Measurements from ENCODE around the gene LHX1.

LHX1 gene
- 0 to 0.67 (median 0.10) reads per million in 9 experiments for total RNA-seq

DNA sequence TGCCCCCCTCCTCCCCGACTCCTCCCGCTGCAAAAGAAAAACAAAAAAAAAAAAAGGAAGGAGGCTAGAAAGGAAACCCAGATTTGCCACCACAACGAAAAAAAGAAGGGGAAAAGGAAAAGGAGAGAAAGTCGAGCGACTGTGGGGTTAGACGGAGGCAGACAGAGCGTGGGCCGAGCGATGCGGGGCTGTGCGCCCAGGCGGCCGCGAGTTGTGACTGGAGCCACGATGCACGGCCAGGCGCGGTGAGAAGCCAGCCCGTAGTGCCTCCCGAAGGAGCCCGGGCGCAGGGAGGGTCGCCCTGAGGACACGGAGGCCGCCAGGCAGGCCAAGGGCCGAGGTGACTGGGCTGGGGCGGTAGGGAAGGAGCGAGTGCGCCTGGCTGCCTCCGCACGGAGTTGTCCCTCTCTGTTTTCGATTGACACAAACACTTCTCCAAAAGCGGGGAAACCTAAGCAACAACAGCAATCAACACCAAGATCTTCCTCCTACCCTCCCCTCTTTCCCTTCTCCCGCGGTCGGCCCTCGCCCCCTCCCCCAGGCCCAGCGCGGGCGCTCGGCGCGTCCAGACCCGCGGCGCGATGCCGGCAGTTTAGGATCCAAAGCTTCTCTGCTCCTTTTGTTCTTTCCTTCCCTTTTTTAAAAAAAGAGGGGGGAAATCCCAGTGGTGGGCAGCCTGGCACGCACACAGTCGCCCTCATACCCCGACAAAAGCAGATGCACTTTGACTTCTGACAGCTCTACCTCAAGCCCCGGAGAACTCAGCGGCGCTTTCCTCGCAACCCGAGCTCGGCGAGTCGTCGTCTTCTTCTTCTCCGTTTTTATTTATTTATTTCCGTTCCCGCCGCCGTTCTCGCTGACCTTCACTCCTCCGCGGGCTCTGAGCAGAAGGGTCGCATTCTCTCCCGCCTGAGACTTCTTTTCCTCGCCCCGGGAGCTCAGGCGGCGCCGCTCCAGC, at the start of gene LHX1:
TSS of gene LHX1 (plus strand) at position 475 of the 958 bp plus-strand sequence. CDS start 723 bp downstream, outside the sequence.
- Mint-ChIP-seq H3K4me1 (ENCODE audit: low read depth in 2 of 2) (peaks cover 58 to 67% of the 10 kb centered on the region in 2 donors), H3K9me3 (no peaks in the 10 kb centered on the region), H3K27me3 (peaks cover 84 to 98% of the 10 kb centered on the region in 2 donors), H3K4me3 (peak within 1 kb of the TSS; percentile 45 to 85), H3K36me3 (ENCODE audit: insufficient read depth) (peaks cover 54% of the 10 kb centered on the region), H3K27ac (peak within 1 kb of the TSS in 1 of 2 donors; percentile 70)
- DNase-seq (peak in 1 of 3 experiments; percentile 14), ATAC-seq (replicated peaks) (no peak)

DNA sequence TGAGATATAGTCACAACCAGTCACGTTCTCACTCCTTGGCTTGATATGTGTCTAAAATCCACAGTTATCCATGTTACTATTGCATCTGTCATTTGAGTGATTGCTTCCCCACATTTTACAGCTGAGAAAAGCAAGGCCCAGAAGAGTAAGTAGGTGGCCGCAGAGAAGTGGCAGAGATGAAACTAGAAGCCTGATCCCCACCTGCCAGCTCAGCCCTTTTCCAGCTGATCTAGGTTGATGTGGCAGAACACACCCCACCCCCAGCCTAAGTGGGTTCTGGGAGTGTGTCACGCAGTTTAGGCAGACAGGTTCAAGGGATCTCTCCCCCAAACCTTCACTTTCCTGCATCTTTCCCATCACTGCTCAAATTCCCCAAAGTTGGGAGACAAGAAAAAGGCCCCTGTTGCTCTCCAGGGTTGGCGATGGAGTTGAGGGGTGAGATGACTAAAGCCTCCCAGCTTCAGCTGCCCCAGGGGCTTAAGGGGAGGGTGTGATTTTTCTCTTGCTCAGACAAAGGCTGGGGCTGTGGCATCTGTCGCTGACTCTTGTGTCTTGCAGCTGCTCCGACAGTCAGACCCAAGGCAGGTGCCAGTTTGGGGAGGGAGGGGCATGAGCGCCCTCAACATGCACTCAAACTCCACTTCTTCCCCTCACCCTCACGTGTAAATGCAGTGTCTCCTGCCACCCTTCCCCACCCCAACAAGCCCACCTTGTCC, 48.9 kb upstream of the LHX1 start:
- Mint-ChIP-seq H3K4me3 (no peak overlapping the region), H3K36me3 (ENCODE audit: insufficient read depth) (no peaks in the 10 kb centered on the region)
- ATAC-seq (replicated peaks) = no peak

DNA sequence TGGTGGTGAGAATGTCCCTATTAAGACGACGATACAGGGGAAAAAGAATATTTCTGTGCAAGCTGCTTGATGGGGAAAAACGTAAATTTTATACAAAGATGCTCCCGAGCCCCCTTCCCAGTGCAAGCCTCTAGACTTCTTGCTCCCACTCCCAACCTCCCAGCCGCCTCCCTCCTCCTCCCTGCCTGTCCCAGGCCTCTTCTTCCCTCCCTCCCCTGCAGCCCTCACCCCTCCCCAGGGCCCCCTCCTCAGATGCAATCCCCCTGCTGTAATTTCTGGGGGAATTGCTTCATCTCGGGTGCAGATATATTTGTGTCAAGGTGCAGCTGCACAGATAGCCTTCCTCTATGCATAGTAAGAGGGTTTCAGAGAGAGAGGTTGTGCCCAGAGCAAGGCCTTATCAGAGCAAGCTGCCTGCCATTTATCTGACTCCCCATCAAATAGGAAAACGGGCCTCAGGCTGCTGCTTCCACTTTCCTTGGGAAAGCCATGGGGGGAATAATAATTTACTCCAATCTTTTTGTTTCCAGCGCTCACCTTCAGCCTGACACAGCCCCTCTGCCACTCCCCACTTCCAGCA, 47.4 kb upstream of the LHX1 start:
- Mint-ChIP-seq H3K27ac (no peak overlapping the region), H3K4me3 (no peak overlapping the region), H3K9me3 (no peaks in the 10 kb centered on the region), H3K36me3 (ENCODE audit: insufficient read depth) (no peaks in the 10 kb centered on the region), H3K4me1 (ENCODE audit: low read depth in 2 of 2) (no peaks in the 10 kb centered on the region), H3K27me3 (peaks cover 10 to 90% of the 10 kb centered on the region in 2 donors)
- ATAC-seq (replicated peaks) (no peak), DNase-seq (no peak)

More for the DNA sequence above, 48.9 kb upstream of the LHX1 start:
- no peak for DNase-seq
- Mint-ChIP-seq H3K9me3 (no peaks in the 10 kb centered on the region), H3K27me3 (peaks cover 5 to 87% of the 10 kb centered on the region in 2 donors), H3K27ac (no peak overlapping the region), H3K4me1 (ENCODE audit: low read depth in 2 of 2) (no peaks in the 10 kb centered on the region)

GRCh38 chr17:36890398-36891168, 46.7 kb upstream of the LHX1 start:
- H3K4me3 Mint-ChIP-seq = no peak overlapping the region
- H3K4me1 Mint-ChIP-seq (ENCODE audit: low read depth in 2 of 2) = no peaks in the 10 kb centered on the region
- H3K9me3 Mint-ChIP-seq = no peaks in the 10 kb centered on the region
- H3K27me3 Mint-ChIP-seq = peaks cover 14 to 90% of the 10 kb centered on the region in 2 donors
- no peak overlapping the region for H3K27ac Mint-ChIP-seq
- no peak for DNase-seq
- no peak for ATAC-seq (replicated peaks)
- H3K36me3 Mint-ChIP-seq (ENCODE audit: insufficient read depth) = no peaks in the 10 kb centered on the region

- H3K9me3 Mint-ChIP-seq = no peaks in the 10 kb centered on the region
- no peak overlapping the region for H3K4me3 Mint-ChIP-seq
- ATAC-seq (replicated peaks) (no peak), DNase-seq (no peak)
- peaks cover 14 to 90% of the 10 kb centered on the region in 2 donors for H3K27me3 Mint-ChIP-seq
- H3K4me1 Mint-ChIP-seq (ENCODE audit: low read depth in 2 of 2) = no peaks in the 10 kb centered on the region
- H3K36me3 Mint-ChIP-seq (ENCODE audit: insufficient read depth) = no peaks in the 10 kb centered on the region
- H3K27ac Mint-ChIP-seq = no peak overlapping the region
These were observed 45.0 kb upstream of the LHX1 start for GRCh38 chr17:36892112-36892838.

- DNase-seq (no peak), ATAC-seq (replicated peaks) (no peak)
- H3K27ac Mint-ChIP-seq = no peak overlapping the region
- no peaks in the 10 kb centered on the region for H3K36me3 Mint-ChIP-seq (ENCODE audit: insufficient read depth)
- peaks cover 22 to 71% of the 10 kb centered on the region in 2 donors for H3K27me3 Mint-ChIP-seq
- H3K4me1 Mint-ChIP-seq (ENCODE audit: low read depth in 2 of 2) = no peaks in the 10 kb centered on the region
- no peaks in the 10 kb centered on the region for H3K9me3 Mint-ChIP-seq
- no peak overlapping the region for H3K4me3 Mint-ChIP-seq
These were observed 43.1 kb upstream of the LHX1 start for GRCh38 chr17:36894177-36894576.

DNA sequence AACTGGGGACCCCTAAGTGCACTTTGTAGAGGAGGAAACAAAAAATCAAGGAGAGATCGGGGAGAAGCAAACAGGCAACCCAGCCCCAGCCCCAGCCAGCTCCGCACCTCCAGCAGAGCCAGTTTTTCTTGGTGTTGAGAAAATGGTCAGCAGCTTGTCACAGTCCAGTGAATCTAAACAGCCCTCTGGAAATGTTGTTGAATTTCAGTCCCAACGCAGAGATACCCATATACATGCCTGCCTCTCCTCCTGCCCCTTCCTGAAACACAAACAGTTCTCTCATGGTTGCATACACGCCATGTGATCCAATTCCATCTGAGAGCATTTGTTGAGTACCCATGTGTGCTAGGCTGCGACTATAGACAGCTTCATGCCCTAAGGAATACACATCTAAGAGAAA, 42.4 kb upstream of the LHX1 start:
- Mint-ChIP-seq H3K4me3 (no peak overlapping the region), H3K9me3 (no peaks in the 10 kb centered on the region), H3K27me3 (peaks cover 24 to 73% of the 10 kb centered on the region in 2 donors), H3K36me3 (ENCODE audit: insufficient read depth) (no peaks in the 10 kb centered on the region), H3K4me1 (ENCODE audit: low read depth in 2 of 2) (no peaks in the 10 kb centered on the region), H3K27ac (no peak overlapping the region)
- DNase-seq (no peak), ATAC-seq (replicated peaks) (no peak)

DNA sequence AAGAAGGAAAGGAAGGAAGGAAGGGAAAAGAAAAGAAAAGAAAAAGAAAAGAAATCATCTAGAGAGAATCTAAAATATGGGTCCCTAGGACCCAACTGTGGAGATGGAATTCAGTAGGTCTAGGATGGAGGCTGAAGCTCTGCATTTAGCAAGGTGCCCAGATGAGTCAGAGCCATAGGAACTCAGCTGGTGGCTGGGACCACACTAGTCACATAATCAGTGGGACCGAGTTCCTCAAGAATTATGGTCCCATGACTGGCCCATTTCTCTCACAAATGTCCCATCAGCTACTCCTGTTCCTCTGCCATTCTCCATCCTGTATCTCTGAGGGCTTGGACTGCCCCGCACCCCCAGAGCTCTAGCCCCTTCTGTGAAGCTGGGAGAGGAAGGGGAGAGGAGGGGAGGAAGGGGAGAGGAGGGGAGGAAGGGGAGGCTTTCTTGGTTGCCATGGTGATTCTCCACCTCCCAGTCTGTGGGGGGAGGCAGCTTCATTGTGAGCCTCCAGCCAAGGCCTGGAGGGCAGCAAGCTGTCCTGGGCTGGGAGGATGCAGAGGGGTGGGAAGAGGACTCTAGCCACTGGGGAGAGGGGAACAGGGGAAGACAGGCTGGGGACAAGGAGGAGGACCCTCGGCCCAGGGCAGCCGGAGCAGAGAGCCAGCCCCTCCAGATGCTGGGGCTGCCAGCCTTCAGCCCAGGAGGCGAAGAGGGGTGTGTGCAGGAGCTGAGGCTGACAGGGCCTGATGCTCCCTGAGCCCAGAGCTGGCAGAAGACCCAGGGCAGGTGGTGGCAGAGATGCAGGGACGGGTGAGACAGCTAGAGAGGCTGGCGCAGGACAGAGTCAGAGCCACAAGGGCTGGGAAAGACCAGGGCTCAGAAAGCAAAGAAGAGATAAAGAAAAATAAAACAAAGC, 37.8 kb upstream of the LHX1 start:
- Mint-ChIP-seq H3K27me3 (peaks cover 38 to 59% of the 10 kb centered on the region in 2 donors), H3K27ac (no peak overlapping the region), H3K4me3 (no peak overlapping the region), H3K9me3 (no peaks in the 10 kb centered on the region), H3K36me3 (ENCODE audit: insufficient read depth) (no peaks in the 10 kb centered on the region), H3K4me1 (ENCODE audit: low read depth in 2 of 2) (no peaks in the 10 kb centered on the region)
- DNase-seq = no peak
- ATAC-seq (replicated peaks) = no peak

DNA sequence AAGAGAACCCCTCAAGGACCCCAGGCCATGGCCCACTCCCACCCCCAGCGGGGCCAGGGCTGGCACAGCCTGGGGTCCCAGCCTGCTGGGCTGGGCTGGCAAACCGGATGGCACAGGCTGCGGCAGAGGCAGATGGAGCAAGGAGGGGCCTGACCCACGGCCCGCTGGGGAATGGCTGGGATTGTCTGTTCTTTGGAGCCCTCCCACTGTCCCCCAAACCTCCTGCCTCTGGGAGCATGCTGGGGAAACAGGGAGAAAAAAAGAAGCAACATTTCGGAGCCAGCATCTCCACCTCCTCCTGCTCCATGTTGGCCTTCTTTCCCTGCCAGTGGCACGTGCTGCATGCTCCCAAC, 37.1 kb upstream of the LHX1 start:
- Mint-ChIP-seq H3K4me1 (ENCODE audit: low read depth in 2 of 2) (no peaks in the 10 kb centered on the region), H3K9me3 (no peaks in the 10 kb centered on the region), H3K27me3 (peaks cover 37 to 56% of the 10 kb centered on the region in 2 donors), H3K27ac (no peak overlapping the region), H3K36me3 (ENCODE audit: insufficient read depth) (no peaks in the 10 kb centered on the region), H3K4me3 (no peak overlapping the region)
- ATAC-seq (replicated peaks) (no peak), DNase-seq (no peak)

GRCh38 chr17:36901506-36901905, 35.8 kb upstream of the LHX1 start:
- no peak overlapping the region for H3K27ac Mint-ChIP-seq
- ATAC-seq (replicated peaks) (no peak), DNase-seq (no peak)
- no peak overlapping the region for H3K4me3 Mint-ChIP-seq
- peaks cover 46 to 56% of the 10 kb centered on the region in 2 donors for H3K27me3 Mint-ChIP-seq
- H3K36me3 Mint-ChIP-seq (ENCODE audit: insufficient read depth) = no peaks in the 10 kb centered on the region
- H3K4me1 Mint-ChIP-seq (ENCODE audit: low read depth in 2 of 2) = no peaks in the 10 kb centered on the region
- no peaks in the 10 kb centered on the region for H3K9me3 Mint-ChIP-seq

- Mint-ChIP-seq H3K4me3 (no peak overlapping the region), H3K27ac (no peak overlapping the region), H3K36me3 (ENCODE audit: insufficient read depth) (no peaks in the 10 kb centered on the region), H3K4me1 (ENCODE audit: low read depth in 2 of 2) (peaks cover 0 to 1% of the 10 kb centered on the region in 2 donors), H3K9me3 (no peaks in the 10 kb centered on the region), H3K27me3 (peaks cover 64 to 76% of the 10 kb centered on the region in 2 donors)
- ATAC-seq (replicated peaks) (no peak), DNase-seq (no peak)
These were observed 29.9 kb upstream of the LHX1 start for GRCh38 chr17:36907407-36907806.

DNA sequence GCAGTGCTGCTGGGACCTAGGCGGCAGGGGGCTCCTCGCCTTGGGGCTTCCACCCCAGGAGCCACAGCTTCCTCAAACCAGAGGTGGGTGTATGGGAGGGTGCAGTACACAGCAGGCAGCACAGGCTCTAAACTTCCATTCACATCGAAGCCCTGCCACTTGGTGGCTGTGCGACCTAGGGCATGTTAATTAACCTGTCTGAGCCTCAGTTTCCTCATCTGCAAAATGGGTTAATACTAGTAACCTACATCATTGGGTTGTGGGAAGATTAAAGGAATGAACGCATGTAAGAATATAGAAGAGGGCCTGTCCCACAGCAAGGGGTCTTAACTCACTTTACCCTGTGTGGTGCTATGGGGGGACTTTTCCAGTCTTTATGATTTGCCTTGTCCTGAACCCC, 26.8 kb upstream of the LHX1 start:
- Mint-ChIP-seq H3K9me3 (no peaks in the 10 kb centered on the region), H3K27ac (no peak overlapping the region), H3K4me3 (no peak overlapping the region), H3K36me3 (ENCODE audit: insufficient read depth) (peaks cover 3% of the 10 kb centered on the region), H3K4me1 (ENCODE audit: low read depth in 2 of 2) (peaks cover 0 to 1% of the 10 kb centered on the region in 2 donors), H3K27me3 (peaks cover 48 to 79% of the 10 kb centered on the region in 2 donors)
- ATAC-seq (replicated peaks) = no peak
- DNase-seq = no peak
